ENCODE results near the gene HOXB5.

The HOXB5 gene

GRCh38 chr17:48641541-48642058 is 48.0 kb upstream of the HOXB5 start:
- TF ChIP-seq TSHZ2 (CRISPR knock-in tag; IDR thresholded peaks at IDR 0.05) (no peak), ZNF565 (CRISPR knock-in tag; conservative IDR thresholded peaks at IDR 0.05; ENCODE audit: low read depth) (no peak), ZNF70 (CRISPR knock-in tag; IDR thresholded peaks at IDR 0.05) (no peak), ZFP3 (CRISPR knock-in tag; IDR thresholded peaks at IDR 0.05) (no peak), ARNTL (CRISPR knock-in tag; IDR thresholded peaks at IDR 0.05; ENCODE audit: borderline replicate concordance, low read depth) (no peak), OSR1 (CRISPR knock-in tag; IDR thresholded peaks at IDR 0.05) (no peak)
- ATAC-seq = no peak

GRCh38 chr17:48640858-48641180 is 47.2 kb upstream of the HOXB5 start:
- TF ChIP-seq, protein P1, sequence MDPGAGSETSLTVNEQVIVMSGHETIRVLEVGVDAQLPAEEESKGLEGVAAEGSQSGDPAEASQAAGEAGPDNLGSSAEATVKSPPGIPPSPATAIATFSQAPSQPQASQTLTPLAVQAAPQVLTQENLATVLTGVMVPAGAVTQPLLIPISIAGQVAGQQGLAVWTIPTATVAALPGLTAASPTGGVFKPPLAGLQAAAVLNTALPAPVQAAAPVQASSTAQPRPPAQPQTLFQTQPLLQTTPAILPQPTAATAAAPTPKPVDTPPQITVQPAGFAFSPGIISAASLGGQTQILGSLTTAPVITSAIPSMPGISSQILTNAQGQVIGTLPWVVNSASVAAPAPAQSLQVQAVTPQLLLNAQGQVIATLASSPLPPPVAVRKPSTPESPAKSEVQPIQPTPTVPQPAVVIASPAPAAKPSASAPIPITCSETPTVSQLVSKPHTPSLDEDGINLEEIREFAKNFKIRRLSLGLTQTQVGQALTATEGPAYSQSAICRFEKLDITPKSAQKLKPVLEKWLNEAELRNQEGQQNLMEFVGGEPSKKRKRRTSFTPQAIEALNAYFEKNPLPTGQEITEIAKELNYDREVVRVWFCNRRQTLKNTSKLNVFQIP (CRISPR knock-in tag; IDR thresholded peaks at IDR 0.05; ENCODE audit: borderline replicate concordance, low read depth) = no peak
- TF ChIP-seq ZNF8 (CRISPR knock-in tag; IDR thresholded peaks at IDR 0.05) (no peak), BACH2 (CRISPR knock-in tag; IDR thresholded peaks at IDR 0.05; ENCODE audit: borderline replicate concordance) (no peak), TCF4 (CRISPR knock-in tag; IDR thresholded peaks at IDR 0.05; ENCODE audit: borderline replicate concordance) (no peak), ZNF565 (CRISPR knock-in tag; conservative IDR thresholded peaks at IDR 0.05; ENCODE audit: low read depth) (no peak), ZFP30 (CRISPR knock-in tag; IDR thresholded peaks at IDR 0.05) (no peak), ZFP3 (CRISPR knock-in tag; IDR thresholded peaks at IDR 0.05) (no peak)
- ATAC-seq = no peak

GRCh38 chr17:48639982-48640857 is 46.6 kb upstream of the HOXB5 start:
- TF ChIP-seq ISL1 (CRISPR knock-in tag; IDR thresholded peaks at IDR 0.05) (no peak), ZFP3 (CRISPR knock-in tag; IDR thresholded peaks at IDR 0.05) (no peak), CREB5 (CRISPR knock-in tag; IDR thresholded peaks at IDR 0.05; ENCODE audit: low read depth) (no peak), ESRRG (CRISPR knock-in tag; IDR thresholded peaks at IDR 0.05) (no peak), RARB (CRISPR knock-in tag; IDR thresholded peaks at IDR 0.05) (no peak), ZNF565 (CRISPR knock-in tag; conservative IDR thresholded peaks at IDR 0.05; ENCODE audit: low read depth) (no peak), BACH2 (CRISPR knock-in tag; IDR thresholded peaks at IDR 0.05; ENCODE audit: borderline replicate concordance) (no peak), PPARA (CRISPR knock-in tag; IDR thresholded peaks at IDR 0.05; ENCODE audit: borderline replicate concordance) (no peak), CSDC2 (CRISPR knock-in tag; IDR thresholded peaks at IDR 0.05) (no peak), ZNF70 (CRISPR knock-in tag; IDR thresholded peaks at IDR 0.05) (no peak), OSR1 (CRISPR knock-in tag; IDR thresholded peaks at IDR 0.05) (no peak), CSRNP3 (CRISPR knock-in tag; IDR thresholded peaks at IDR 0.05) (no peak), ZNF8 (CRISPR knock-in tag; IDR thresholded peaks at IDR 0.05) (no peak), ARNTL (CRISPR knock-in tag; IDR thresholded peaks at IDR 0.05; ENCODE audit: borderline replicate concordance, low read depth) (no peak), TOX (CRISPR knock-in tag; IDR thresholded peaks at IDR 0.05; ENCODE audit: borderline replicate concordance) (no peak), ZC3H10 (CRISPR knock-in tag; IDR thresholded peaks at IDR 0.05) (no peak), TCF4 (CRISPR knock-in tag; IDR thresholded peaks at IDR 0.05; ENCODE audit: borderline replicate concordance) (no peak)
- TF ChIP-seq, protein P2, sequence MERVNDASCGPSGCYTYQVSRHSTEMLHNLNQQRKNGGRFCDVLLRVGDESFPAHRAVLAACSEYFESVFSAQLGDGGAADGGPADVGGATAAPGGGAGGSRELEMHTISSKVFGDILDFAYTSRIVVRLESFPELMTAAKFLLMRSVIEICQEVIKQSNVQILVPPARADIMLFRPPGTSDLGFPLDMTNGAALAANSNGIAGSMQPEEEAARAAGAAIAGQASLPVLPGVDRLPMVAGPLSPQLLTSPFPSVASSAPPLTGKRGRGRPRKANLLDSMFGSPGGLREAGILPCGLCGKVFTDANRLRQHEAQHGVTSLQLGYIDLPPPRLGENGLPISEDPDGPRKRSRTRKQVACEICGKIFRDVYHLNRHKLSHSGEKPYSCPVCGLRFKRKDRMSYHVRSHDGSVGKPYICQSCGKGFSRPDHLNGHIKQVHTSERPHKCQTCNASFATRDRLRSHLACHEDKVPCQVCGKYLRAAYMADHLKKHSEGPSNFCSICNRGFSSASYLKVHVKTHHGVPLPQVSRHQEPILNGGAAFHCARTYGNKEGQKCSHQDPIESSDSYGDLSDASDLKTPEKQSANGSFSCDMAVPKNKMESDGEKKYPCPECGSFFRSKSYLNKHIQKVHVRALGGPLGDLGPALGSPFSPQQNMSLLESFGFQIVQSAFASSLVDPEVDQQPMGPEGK (CRISPR knock-in tag; IDR thresholded peaks at IDR 0.05; ENCODE audit: borderline replicate concordance) = no peak
- ATAC-seq = no peak
